HK-2 (cell line): ENCODE data around the gene MYLK.

Experiments used
- DNase-seq: peaks from one replicate; pipeline ENCODE4 v3.0.0-alpha.2; 2018; ENCODE audit not compliant: unreplicated experiment

Gene MYLK

DNA sequence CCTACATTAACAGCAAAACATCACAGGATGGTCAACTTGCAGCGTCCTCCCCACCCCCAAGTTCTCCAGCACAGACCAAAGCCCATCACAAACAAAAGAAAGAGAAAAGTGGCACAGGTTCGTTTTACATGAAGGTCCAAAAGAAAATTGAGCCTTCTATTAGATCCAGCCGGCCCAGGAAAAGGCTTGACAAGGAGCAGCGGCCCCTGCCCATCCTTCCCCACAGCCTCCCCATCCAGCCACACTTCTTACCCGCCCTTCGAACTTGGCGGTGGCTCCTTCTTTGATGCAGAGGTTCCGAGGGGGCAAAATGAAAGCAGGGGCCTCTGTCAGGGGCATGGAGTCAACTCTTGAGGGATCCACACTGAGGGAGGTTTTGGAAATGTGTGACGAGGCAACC is 90.7 kb downstream of the MYLK start:
- no peak for DNase-seq

DNA sequence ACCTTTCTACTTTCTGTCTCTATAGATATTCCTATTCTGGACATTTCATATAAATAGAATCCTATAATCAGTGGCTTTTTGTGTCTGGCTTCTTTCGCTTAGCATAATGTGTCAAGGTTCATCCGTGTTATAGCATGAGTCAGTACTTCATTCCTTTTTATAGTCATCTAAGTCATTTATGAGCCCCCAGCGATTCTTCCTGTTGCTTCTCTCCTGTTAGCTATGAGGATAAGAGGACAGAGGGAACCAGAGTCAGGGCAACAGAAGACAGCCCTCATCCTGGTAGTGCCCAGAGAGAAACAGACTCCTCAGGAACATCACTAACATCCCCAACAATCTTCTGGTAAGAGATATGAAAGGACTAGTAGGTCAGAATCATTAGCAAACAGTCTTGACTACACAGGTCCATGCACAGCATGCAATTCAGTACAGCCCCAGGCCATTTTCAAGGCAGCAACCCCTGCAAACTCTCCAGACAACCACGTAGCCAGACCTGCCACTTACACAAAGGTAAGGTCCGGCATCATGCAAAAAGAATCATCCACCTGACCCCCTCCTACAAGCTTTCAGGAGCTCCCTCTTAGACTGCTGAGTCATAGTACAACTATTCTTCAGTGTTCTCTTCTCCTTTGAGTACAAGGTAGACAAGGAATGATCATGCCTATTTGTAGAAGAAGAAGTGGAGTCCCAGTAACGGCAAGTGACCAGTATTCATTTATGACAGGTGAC is 91.5 kb downstream of the MYLK start:
- DNase-seq, result no peak

DNA sequence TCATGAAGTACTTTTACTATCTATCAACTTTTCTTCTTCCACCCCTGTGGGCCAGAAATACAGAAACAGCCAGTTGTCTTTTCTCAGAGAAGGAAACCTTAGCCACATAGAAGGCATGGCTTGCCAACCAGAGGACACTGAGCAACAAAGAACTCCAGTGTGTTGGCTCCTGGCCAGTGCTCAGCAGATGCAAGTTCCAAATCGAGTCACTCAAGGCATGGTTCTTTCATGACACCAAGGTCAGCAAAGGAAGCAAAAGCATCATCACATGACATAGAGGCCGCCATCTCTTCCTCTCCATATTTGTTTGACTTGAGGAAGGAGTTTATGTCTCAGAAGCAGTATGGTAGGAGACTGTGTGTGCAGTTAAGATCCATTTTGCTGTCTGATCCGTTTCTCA is 92.2 kb downstream of the MYLK start:
- no peak for DNase-seq

DNA sequence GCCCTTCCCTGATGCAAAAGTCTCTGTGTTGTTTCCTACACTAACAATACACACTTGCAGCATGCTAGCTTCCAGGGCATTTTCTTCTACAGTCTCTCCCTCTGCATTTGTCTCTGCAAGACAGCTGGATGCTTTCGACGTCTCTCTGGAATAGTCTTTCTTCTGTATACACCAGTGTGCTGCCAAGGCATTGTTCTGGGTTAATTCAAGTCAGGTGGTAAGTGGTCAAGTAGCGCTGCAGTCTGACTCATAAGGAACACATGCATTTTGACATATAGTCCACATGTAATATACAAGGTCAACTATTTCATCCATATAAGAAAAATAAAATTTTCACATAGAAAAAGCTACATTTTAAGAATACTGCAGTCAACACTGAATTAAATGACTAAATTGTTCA is 92.7 kb downstream of the MYLK start:
- DNase-seq, result no peak

DNA sequence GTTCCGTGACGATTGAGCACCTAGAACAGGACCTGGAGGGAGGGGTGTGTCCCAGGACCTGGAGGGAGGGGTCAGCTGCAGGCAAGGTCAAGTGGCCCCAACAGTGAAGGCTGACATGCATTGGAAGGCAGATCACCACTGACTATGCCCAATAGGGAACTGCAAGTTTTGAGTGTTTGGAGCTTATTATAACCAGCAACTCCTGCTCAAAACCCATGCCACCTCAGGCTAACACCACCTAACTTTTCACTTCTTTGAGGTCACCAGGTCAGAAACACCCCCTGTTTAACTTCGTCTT is 93.1 kb downstream of the MYLK start:
- DNase-seq, result no peak

DNA sequence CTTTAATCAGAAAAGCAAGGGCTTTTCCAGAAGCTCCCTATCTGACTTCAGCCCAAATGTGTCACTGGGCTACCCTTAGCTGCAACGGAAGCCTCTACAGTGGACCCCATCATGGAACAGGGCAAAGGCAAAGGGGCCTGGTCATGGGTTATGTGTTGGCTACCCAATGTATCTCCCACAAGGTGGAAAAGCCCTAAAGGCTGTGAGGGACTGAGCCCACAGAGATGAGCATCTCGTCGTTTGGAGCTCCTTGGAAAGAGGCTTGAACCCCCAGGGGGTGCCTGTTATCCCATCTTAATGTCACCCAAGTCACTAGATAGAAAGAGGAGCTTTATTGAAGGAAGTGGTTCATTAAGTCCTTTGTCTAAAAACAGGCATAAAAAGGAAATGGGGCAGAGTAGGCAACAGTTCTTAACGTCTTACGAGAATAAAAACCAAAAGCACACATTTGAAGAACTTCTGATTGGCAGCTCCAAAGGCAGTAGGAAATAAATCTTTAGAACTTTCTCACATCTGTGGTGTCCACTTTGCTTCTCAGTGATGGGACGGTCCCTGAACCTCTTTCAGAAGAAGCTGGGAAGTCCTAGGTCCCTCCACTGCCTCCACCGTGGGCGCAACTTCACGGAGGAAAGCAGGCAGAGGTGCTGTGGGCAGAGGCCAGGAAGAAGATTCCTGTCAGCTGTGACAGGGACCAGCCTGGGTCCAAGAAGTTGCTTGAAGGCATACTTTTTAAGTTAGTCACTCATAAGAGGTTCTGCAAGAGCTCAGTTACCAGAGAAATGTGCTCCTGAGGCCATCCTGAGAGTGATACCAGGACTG is 93.7 kb downstream of the MYLK start:
- DNase-seq, result no peak

DNA sequence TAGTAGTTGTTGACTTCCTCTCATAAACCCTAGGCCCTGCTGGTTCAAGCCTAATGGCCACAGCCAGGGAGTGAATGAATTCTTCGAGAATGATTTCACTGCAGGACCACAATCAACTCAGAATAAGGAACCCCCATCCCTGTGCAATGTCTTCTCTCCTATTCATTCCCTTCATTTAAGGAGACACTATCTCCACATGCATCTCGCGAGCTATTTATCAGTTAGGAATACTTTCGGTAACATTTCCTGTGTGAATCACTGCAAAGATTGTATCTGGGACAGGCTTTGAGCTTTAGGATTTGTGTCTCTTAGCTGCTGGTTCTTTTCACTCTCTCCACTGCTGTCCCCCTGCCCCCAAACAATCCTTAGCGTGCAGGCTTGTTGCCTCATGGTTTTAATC is 94.4 kb downstream of the MYLK start:
- no peak for DNase-seq

DNA sequence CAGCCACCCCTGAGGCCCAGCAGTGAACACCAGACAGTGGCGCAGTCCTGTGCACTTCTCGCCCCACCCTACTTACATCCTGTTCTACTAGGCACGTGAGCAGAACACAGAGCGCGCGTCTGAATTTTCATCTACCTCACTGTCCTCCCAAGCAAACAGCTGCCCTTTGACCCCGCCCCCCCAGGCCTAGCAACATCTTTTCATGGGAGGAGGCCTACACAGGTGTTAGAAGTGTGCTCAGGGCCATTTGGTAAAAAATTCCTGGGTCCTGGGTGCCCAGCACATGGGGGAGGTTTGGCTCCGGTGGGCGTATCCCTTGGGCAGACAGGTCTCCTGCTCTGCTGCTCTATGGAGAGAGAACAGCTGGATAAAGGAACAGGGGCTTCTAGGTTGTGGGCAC is 95.0 kb downstream of the MYLK start:
- no peak for DNase-seq

DNA sequence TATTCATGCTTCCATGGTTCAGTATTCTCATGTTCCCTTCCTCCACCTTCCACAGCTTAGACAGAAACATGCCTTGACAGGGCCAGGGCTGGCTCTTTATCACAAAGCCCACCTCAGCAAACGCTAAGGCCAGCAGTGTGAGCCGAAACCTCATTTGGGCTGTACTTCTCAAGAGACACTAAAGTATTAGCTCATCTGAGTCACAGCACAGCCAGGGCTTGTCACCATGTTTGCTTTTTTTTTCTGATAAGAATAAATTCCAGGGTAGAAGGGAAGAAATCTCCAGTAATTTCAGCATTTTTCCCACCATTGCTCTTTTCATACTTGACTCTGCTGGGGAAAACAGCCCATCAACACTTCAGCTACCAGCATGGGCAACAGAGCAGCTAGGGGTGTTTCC is 95.4 kb downstream of the MYLK start:
- no peak for DNase-seq

DNA sequence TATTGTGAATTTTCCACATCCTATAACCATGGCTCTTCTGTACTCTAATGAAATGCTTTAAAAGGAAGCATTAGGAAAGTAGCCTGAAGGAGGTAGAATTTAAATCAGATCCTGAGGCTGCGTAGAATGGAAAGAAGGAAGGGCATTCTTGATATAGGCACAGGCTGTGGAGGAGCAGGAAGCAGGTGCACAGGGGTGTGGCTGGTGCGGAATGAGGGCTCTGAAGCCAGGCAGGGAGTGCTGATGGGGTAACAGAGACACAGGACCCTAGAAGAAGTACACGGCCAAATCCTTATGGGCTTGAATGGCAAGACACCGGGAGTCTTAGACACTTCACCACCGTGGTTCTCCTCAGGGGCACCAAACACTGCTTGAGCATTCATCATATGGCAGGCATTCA is 97.0 kb downstream of the MYLK start:
- no peak for DNase-seq

DNA sequence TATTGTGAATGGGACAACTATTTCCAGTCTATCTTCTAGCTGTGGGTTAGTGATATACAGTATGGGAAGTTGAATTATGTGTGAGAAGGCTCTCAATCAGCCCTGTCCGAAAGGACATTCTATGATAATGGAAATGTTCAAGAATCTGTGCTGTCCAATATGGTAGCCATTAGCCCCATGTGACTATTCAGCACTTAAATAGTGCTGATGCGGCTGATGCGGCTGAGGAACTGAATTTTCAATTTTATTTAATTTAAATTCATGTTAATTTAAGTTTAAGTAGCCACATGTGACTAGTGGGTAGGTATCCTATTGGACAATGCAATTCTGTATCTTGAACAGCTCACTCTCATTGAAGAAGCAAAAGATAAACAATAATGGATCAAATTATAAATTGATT is 98.5 kb downstream of the MYLK start:
- DNase-seq, result no peak

DNA sequence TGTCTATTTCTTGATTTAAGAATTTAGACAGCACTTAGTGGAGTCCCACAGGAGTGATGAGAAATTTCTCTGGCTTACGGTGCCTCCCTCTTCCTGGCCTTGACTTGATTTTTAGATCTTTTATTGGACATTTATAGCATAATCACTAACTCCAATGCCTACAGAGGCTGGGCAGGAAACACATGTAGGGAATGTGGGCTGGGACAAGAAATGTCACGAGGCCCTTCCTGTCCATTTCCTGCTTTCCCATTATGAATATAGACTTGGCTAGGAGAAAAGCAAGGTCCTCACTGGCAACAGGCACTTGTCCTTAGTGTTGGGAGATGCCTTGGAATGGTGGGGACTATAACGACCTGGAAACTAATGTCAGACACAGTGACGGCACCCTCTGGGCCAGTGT is 100.3 kb downstream of the MYLK start:
- no peak for DNase-seq

DNA sequence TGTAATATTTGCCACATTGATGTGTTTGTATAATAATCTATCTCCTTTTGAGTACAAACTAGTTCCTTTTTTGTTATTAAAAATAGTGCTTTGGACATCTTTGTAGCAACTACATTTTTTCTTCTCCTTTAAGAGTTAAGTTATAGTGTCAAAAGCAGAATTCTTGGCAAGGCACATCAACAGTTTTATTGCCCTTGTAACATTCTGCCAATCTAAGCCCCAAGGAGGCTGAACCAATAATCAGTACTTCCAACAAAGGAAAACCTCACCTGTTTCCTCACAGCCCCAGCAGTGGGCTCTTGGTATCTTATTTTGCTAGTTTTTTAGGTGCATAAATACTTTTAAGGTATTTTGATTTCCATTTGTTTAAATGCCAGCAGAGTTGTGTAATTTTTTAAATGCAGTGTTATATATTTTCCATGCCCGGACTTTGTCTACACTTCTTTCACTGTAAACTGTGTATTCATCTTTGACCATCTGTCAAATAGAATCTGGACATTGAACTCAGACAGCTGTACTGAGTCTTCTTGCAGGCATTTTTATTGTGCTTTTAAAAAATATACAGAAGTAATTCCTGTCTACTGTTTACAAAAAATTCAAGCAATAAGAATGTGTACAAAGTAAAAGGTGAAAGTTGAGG is 101.0 kb downstream of the MYLK start:
- DNase-seq, result no peak

DNA sequence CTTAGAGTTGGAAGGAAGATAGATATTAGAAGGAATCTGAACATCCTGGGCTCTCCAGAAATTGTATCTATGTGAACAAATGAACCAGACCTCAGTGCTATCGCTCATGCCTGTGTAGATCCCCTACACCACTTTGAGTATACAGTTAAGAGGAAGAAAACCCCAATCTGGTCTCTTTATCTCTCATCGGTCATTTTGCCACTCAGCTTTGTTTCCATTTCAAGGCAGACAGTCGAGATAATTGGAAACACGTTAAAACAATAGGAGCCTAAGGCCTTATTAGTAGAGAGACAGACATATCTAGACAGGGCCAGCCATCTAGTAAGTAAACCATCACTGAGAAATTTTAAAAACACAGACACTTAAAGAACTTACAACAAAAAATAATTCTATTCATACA is 101.6 kb downstream of the MYLK start:
- DNase-seq, result no peak

DNA sequence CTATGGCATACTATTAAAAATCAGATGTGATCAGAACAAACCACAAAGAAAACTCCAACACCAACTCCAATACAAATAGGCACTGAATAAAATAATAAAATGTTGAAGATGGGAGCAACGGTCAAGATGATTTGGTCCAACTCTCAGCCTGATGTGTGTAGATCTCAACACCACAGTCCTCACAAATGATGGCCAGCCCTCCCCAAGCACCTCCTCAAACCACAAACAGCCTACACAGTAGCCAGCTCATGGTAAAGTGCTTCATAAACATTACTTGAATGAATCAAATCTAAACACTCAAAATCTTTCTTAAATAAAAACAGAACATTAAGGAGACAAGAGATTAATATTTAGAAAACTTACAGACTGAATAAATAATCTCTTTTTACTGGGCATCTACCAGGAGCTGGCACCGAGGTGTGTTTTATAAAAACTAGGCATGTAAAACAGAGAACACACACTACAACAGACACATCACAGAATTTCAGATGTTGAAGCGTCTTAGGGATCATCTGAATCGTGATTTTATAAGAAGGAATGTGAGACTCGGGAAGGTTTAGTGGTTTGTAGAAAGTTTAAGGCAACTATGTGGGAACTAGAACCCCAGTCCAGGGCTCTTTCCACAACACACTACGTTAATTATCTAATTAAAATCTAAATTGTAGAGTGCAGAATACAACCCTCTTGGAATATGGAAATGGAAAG is 102.4 kb downstream of the MYLK start:
- no peak for DNase-seq

DNA sequence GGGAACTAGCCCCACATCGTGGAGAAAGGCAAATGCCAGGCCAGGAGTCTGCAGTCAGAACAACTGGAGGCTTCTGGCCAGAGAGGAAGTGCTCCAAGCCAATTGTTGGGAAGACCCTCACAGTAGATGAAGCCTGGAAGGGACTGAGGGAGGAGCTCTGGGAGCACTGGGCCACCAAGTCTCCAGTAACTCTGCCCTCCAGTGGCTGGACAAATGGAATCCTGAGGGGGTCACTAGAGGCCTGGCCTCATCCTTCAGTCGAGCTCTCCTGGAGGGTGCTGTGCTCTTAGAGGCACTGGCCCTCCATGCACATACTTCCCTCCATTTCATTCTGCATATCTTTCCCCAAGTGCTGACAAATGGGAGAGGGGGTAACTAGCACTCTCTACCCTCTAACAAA is 103.0 kb downstream of the MYLK start:
- no peak for DNase-seq

DNA sequence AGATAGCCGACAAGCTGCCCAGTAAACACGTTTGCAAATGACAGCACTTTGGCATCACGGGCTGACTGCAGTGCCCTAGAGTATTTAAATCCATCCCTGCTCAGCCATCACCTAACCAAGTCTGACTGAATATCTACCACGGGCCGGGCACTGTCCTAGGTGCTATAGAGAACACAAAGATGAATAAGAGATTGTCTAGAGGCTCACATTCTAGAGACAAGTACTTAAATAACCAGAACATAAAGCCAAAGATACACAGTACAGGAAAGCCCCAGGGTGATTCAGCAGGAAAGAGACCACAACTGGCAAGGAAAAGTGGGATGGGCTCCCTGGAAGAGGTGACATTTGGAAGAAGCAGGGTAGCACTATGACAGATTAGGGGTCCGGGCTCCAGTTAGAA is 103.5 kb downstream of the MYLK start:
- DNase-seq, result no peak

DNA sequence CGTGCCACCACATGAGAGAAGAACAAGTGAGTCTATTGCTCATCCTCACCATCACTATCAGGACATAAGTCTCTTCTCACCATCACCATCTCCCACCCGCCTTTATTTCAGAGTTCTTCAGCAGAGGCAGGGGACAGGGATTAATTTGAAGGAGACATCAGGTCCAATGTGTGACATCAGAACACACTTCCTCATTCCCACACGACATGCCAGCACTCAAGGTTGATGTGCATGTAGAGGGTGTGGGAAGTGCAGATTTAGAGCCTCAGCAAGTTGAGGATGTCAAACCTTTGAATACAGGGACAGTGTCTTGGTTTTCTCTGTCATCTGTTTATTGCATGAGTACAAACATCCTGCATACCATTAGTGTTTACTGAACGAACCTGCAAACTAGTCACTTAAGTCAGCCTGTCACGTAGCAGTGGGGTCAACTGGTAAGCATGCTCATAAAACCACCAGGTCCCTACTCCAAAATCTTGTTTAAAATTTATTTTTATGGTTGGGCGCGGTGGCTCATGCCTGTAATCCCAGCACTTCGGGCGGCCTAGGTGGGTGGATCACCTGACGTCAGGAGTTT is 104.4 kb downstream of the MYLK start:
- no peak for DNase-seq

DNA sequence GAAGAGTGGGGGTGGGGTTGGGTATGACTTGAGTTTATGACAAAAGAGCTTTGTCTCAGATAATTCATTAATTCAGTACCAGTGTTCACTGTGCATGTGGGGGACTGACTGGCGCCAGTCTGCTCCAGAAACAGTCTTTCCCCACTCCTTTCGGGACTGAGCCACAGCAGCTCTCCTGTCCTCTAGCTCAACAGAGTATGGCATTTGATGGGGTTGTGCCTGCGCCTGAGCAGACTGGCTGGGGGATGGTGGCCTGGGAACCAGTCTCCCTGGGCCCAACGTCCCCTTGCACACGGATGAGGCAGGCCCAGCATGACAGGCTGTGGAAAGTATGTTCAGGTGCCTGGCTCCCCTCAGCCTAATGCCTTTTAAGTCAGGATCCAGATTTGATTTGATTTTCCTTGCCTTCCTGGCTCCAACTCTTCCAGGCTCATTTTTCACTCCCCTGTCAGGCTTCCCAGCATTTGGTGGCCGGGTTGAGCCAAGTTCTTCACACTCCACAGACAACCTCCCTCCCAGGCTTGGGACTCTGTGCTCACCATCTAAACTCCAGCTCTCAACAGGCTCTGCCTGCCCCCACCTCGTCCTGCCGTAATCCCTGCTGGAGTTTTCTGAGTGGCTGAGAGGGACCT is 105.0 kb downstream of the MYLK start:
- no peak for DNase-seq

DNA sequence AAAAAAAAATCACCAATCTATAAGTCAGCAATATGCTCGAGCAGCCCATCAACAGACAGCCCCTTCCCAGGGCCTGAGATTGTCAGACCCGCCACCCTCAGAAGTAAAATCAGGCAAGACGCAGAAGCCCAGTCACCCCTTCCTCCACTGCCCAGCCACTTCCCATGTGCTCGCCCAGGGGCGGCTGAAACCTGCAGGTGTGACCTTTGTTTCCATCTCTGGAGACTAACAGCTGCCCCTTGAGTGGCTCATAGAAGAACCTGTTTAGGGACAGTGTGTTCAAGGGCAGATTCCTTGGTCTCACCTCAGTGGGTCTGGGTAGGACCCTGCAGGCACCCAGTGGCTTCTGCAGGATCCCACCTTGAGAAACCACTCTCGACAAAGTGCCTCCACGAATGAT is 105.6 kb downstream of the MYLK start:
- DNase-seq, result no peak

DNA sequence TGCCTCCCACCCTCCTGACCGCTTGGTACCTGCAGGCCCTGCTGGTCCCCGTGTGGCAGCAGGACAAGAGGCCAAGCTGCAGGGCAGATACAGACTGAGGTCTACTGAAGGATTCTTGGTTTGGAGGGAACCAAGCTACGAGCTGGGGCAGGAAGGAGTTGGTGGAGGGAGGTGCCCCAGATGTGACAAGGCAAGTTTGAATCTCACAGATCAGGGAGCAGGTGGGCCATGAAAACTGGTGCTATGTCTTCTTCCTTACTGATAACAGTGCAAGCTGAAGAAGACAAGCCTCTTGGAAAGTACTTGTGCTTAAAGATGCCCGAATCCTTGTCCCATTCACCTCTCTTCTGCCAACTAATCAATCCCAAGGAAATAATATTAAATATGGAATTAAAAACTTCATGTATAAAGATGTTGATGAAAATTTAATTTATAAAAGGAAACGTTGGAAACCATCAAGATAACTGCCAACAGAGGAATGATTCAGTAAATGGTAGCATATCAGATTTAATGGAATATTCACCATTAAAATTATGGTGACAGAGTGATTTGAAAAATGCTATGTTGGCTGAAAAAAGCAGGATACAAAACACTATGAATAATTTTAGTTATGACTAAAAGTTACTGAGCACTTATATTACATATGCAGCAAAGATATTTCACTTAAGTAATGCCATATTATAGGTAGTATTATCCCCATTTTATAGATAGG is 107.9 kb downstream of the MYLK start:
- no peak for DNase-seq
